Stimulated activated CD4-positive, alpha-beta T cell treated with anti-CD3 and anti-CD28 coated beads, TNF-alpha, amount 100 ng/mL, for 48 hours (primary cell): ENCODE measurements around the gene ANGPTL3.
"Not testable (repeated sequence)": the region's sequence is repeated elsewhere in the genome, so short reads cannot be mapped to it uniquely, and the experiment has no call there.

Source experiments
- DNase-seq, 3 donors: peaks; one replicate each; pipeline ENCODE4 v3.0.0-alpha.2; 2020; ENCODE audit warnings: low read depth in 3 of 3

ANGPTL3 gene

GRCh38 chr1:62597281-62597680, at the start of gene ANGPTL3:
Gene ANGPTL3 (plus strand): TSS chr1:62597520. CDS start chr1:62597567, 47 bp downstream.
- no peak for DNase-seq

- no peak for DNase-seq
Observed at GRCh38 chr1:62561306-62561705, 36.0 kb upstream of the ANGPTL3 start.

GRCh38 chr1:62567182-62567581, 30.1 kb upstream of the ANGPTL3 start:
- DNase-seq, result not testable (repeated sequence)

- DNase-seq, result not testable (repeated sequence)
Observed at GRCh38 chr1:62567926-62568325, 29.4 kb upstream of the ANGPTL3 start.

- DNase-seq, result not testable (repeated sequence)
Observed at GRCh38 chr1:62571517-62571916, 25.8 kb upstream of the ANGPTL3 start.

- DNase-seq, result no peak
Observed at GRCh38 chr1:62572476-62572875, 24.8 kb upstream of the ANGPTL3 start.

GRCh38 chr1:62573675-62574074, 23.6 kb upstream of the ANGPTL3 start:
- no peak for DNase-seq

- DNase-seq, result no peak
Observed at GRCh38 chr1:62585469-62586155, 11.7 kb upstream of the ANGPTL3 start.

- DNase-seq, result no peak
Observed at GRCh38 chr1:62588000-62588399, 9.3 kb upstream of the ANGPTL3 start.

- DNase-seq, result no peak
Observed at GRCh38 chr1:62589321-62589720, 8.0 kb upstream of the ANGPTL3 start.

GRCh38 chr1:62590255-62590969, 6.9 kb upstream of the ANGPTL3 start:
- no peak for DNase-seq

- DNase-seq, result no peak
Observed at GRCh38 chr1:62590970-62591368, 6.4 kb upstream of the ANGPTL3 start.

- no peak for DNase-seq
Observed at GRCh38 chr1:62593825-62594394, 3.4 kb upstream of the ANGPTL3 start.

GRCh38 chr1:62595647-62596046, 1.7 kb upstream of the ANGPTL3 start:
- no peak for DNase-seq

- no peak for DNase-seq
Observed at GRCh38 chr1:62599044-62599443, 1.7 kb downstream of the ANGPTL3 start.

- no peak for DNase-seq
Observed at GRCh38 chr1:62601457-62601856, 4.1 kb downstream of the ANGPTL3 start.

- DNase-seq, result no peak
Observed at GRCh38 chr1:62608905-62609304, 11.6 kb downstream of the ANGPTL3 start.

- not testable (repeated sequence) for DNase-seq
Observed at GRCh38 chr1:62610588-62610987, 13.3 kb downstream of the ANGPTL3 start.

- no peak for DNase-seq
Observed at GRCh38 chr1:62612770-62613169, 15.4 kb downstream of the ANGPTL3 start.

GRCh38 chr1:62613325-62613727, 16.0 kb downstream of the ANGPTL3 start:
- no peak for DNase-seq

GRCh38 chr1:62613890-62614289, 16.6 kb downstream of the ANGPTL3 start:
- DNase-seq, result no peak

- DNase-seq, result no peak
Observed at GRCh38 chr1:62621907-62622306, 24.6 kb downstream of the ANGPTL3 start.

GRCh38 chr1:62625415-62625814, 28.1 kb downstream of the ANGPTL3 start:
- DNase-seq, result no peak
